Osteocyte (in vitro differentiated cells): ENCODE data around the gene EFR3B. TPM values are rescaled to one million over a fixed set of nuclear protein-coding genes. Genes with fewer than 3 reads are reported as not detected.
"Not testable (repeated sequence)": the region's sequence is repeated elsewhere in the genome, so short reads cannot be mapped to it uniquely, and the experiment has no call there.

Experiments
- DNase-seq: peaks from one replicate; pipeline ENCODE4 v3.0.0; 2021; ENCODE audit warnings: mixed read lengths; ENCODE audit not compliant: unreplicated experiment; ENCODE audit errors: extremely low spot score
- H3K27ac Mint-ChIP-seq: one replicate; pipeline ENCODE4 v1.8.0; 2021; ENCODE audit warnings: mild to moderate bottlenecking, mixed read lengths; ENCODE audit not compliant: unreplicated experiment
- H3K27me3 Mint-ChIP-seq: one replicate; pipeline ENCODE4 v1.8.0; 2021; ENCODE audit warnings: mixed read lengths; ENCODE audit not compliant: unreplicated experiment
- H3K36me3 Mint-ChIP-seq: one replicate; pipeline ENCODE4 v1.8.0; 2021; ENCODE audit warnings: mixed read lengths; ENCODE audit not compliant: unreplicated experiment
- H3K4me1 Mint-ChIP-seq: one replicate; pipeline ENCODE4 v1.8.0; 2021; ENCODE audit warnings: mixed read lengths; ENCODE audit not compliant: unreplicated experiment
- H3K4me3 Mint-ChIP-seq: one replicate; pipeline ENCODE4 v1.8.0; 2021; ENCODE audit warnings: mild to moderate bottlenecking, moderate library complexity, mixed read lengths; ENCODE audit not compliant: unreplicated experiment
- H3K9me3 Mint-ChIP-seq: one replicate; pipeline ENCODE4 v1.8.0; 2021; ENCODE audit warnings: mixed read lengths; ENCODE audit not compliant: unreplicated experiment
- total RNA-seq: library from RNA; stranded (reverse); gene quantifications from 2 replicates; pipeline ENCODE4 v1.2.1, GENCODE V29; 2021
- TF ChIP-seq, protein P1 (sequence below): fragments of 200-600 bp; sonication (generic); IDR thresholded peaks from 2 replicates; pipeline ENCODE4 v1.5.0; 2021; ENCODE audit warnings: antibody characterized with exemption, mild to moderate bottlenecking, moderate library complexity

Gene EFR3B
- total RNA-seq, 1 donor from 2014 or later: 1.3 TPM

- DNase-seq: no peak
- Mint-ChIP-seq H3K36me3 (no peaks in the 10 kb centered on the region), H3K27me3 (no peaks in the 10 kb centered on the region), H3K27ac (no peak overlapping the region), H3K4me3 (no peak overlapping the region), H3K4me1 (peaks cover 3% of the 10 kb centered on the region), H3K9me3 (no peaks in the 10 kb centered on the region)
- TF ChIP-seq, protein P1, sequence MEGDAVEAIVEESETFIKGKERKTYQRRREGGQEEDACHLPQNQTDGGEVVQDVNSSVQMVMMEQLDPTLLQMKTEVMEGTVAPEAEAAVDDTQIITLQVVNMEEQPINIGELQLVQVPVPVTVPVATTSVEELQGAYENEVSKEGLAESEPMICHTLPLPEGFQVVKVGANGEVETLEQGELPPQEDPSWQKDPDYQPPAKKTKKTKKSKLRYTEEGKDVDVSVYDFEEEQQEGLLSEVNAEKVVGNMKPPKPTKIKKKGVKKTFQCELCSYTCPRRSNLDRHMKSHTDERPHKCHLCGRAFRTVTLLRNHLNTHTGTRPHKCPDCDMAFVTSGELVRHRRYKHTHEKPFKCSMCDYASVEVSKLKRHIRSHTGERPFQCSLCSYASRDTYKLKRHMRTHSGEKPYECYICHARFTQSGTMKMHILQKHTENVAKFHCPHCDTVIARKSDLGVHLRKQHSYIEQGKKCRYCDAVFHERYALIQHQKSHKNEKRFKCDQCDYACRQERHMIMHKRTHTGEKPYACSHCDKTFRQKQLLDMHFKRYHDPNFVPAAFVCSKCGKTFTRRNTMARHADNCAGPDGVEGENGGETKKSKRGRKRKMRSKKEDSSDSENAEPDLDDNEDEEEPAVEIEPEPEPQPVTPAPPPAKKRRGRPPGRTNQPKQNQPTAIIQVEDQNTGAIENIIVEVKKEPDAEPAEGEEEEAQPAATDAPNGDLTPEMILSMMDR: no peak
Observed at GRCh38 chr2:25090801-25091200, 48.9 kb downstream of the EFR3B start.

DNA sequence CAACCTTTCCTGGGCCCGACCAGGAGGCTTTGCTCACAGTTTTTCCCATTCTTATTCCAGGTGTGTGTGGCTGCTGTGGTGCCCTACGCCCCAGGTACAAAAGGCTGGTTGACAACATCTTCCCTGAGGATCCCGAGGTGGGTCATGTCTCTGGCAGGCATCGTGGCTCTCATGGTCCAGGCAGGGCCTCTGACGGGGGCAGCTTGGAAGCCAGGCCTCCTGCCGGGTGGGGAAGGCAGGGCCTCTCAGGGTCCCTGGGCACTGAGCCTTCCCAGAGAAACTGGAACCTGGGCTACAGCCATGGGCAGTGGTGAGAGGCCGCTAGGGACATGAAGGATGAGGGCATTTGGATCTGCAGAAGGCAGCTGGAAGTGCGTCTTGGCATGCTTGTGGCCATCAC is 49.4 kb downstream of the EFR3B start:
- H3K27ac Mint-ChIP-seq: no peak overlapping the region

DNA sequence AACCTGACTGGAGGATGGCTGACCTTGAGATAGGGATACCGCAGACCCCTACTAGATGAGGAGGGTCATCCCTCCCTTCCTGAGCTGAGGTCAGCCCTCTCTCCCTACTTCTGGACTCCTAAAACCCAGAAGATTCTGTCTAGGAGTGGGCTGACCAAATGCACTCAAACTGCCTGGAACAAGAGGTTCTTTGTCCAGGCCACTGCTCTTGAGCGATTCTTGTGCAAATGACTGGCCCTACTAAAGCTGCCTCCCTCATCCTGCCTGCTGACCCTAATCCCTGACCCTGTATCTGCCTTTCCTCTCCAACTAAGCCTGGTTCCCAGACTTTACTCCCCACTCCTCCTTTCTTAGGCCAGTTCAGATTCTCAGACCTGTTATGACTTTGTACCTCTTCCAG is 56.2 kb downstream of the EFR3B start:
- H3K4me1 Mint-ChIP-seq: peaks cover 13% of the 10 kb centered on the region
- H3K27ac Mint-ChIP-seq: peak overlapping the region; percentile 48
- H3K36me3 Mint-ChIP-seq: no peaks in the 10 kb centered on the region
- H3K9me3 Mint-ChIP-seq: no peaks in the 10 kb centered on the region
- TF ChIP-seq, protein P1: no peak
- no peak for DNase-seq
- H3K4me3 Mint-ChIP-seq: no peak overlapping the region
- no peaks in the 10 kb centered on the region for H3K27me3 Mint-ChIP-seq

More for the DNA sequence above, 49.4 kb downstream of the EFR3B start:
- Mint-ChIP-seq H3K4me1 (peaks cover 3% of the 10 kb centered on the region), H3K4me3 (no peak overlapping the region), H3K27me3 (no peaks in the 10 kb centered on the region), H3K36me3 (no peaks in the 10 kb centered on the region), H3K9me3 (no peaks in the 10 kb centered on the region)
- DNase-seq: no peak
- TF ChIP-seq, protein P1: no peak

DNA sequence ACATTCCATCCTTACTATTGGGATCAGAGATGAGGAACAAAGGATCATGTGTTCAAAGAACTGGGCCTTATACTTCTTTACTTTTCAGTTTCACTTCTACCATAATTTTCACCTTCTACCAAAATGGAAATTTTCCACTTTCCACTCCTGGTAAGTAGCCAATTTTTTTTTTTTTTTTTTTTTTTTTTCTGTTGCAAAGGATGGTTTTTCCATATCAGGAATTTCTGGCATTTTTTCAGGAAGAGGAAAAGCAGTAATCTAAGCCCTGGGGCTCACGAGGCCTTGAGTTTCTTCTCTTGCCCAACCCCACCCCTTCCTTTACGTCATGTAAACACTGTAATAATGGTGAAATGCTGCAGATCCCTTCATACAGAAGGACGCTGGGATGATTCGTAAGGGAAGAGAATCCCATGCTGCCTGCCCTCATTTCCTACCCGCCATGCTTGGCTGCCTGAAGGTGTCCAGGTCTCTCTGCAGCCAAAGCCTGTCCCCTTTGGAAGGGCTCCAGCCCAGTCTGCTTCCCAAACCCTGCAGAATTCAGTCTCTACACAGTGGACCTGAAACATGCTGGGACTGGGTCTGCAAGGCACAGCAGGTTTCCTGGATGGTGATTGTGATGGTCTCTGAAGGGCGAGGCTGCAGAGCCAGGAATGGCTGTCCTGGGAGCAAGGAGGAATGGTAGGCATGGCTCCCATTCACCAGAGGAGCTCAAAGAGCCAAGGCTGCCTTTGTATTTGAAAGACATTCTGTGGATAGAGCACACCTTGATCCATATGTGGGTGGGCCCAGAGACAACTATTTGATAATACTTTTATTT is 57.0 kb downstream of the EFR3B start:
- peak overlapping the region; percentile 48 for H3K27ac Mint-ChIP-seq
- no peak for DNase-seq
- H3K4me1 Mint-ChIP-seq: peaks cover 13% of the 10 kb centered on the region
- no peak overlapping the region for H3K4me3 Mint-ChIP-seq
- H3K36me3 Mint-ChIP-seq: no peaks in the 10 kb centered on the region
- no peaks in the 10 kb centered on the region for H3K27me3 Mint-ChIP-seq
- TF ChIP-seq, protein P1: no peak
- H3K9me3 Mint-ChIP-seq: no peaks in the 10 kb centered on the region

DNA sequence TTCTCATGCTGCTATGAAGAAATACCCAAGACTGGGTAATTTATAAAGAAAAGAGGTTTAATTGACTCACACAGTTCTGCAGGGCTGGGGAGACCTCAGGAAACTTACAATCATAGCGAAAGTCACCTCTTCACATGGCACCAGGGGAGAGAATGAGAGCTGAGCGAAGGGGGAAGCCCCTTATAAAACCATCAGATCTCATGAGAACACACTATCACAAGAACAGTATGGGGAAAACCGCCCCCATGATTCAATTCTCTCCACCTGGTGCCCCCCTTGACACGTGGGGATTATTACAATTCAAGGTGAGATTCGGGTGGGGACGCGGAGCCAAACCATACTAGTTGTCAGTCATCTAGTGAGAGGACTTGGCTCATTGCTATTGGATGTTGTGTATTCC is 60.5 kb downstream of the EFR3B start:
- not testable (repeated sequence) for H3K27me3 Mint-ChIP-seq, H3K4me3 Mint-ChIP-seq, H3K36me3 Mint-ChIP-seq, DNase-seq, H3K9me3 Mint-ChIP-seq, H3K27ac Mint-ChIP-seq
- peaks cover 13% of the 10 kb centered on the region for H3K4me1 Mint-ChIP-seq
